K562 (cell line): ENCODE data around the gene AGPAT1. TPM values are rescaled to one million over a fixed set of nuclear protein-coding genes. Genes with fewer than 3 reads are reported as not detected.

Experiments used
- GTF2E2 ChIP-seq: fragments of 200-800 bp; sonication (Bioruptor generic); IDR thresholded peaks from 2 replicates; pipeline ENCODE4 v1.6.1; 2016; ENCODE audit warnings: missing genetic modification characterization, missing compliant biosample characterization
- HDGF ChIP-seq: fragments of 450-650 bp; IDR thresholded peaks from 2 replicates; pipeline ENCODE4 v1.6.1; 2016
- LCOR ChIP-seq: sonication (generic); formaldehyde crosslinking; IDR thresholded peaks from 2 replicates; pipeline ENCODE4 v1.8.0; 2022; ENCODE audit warnings: mild to moderate bottlenecking, missing genetic modification reagents
- RAD21 ChIP-seq, 2 experiments: fragments of 250-450 bp in 1 of 2; fragments of 450-650 bp in 1 of 2; sonication (Bioruptor Pico) in 1 of 2; formaldehyde crosslinking in 1 of 2; IDR thresholded peaks in 1 of 2; conservative IDR thresholded peaks in 1 of 2; 2 replicates each; pipeline versions ENCODE4 v1.4.0 to v1.8.0; 2020 to 2022; ENCODE audit warnings: mild to moderate bottlenecking in 2 of 2, moderate library complexity in 1 of 2
- RBM14 ChIP-seq: fragments of 200-400 bp; formaldehyde crosslinking; IDR thresholded peaks from 2 replicates; pipeline ENCODE4 v1.6.1; 2018; ENCODE audit warnings: low read depth, mild to moderate bottlenecking, low read length, moderate library complexity, borderline replicate concordance; ENCODE audit not compliant: insufficient read depth
- SNAPC5 ChIP-seq: fragments of 250-450 bp; sonication (Bioruptor Pico); IDR thresholded peaks from 2 replicates; pipeline ENCODE4 v1.8.0; 2021; ENCODE audit warnings: moderate library complexity, mild to moderate bottlenecking, inconsistent platforms
- TOE1 ChIP-seq, 2 experiments: fragments of 450-650 bp in 1 of 2; sonication (generic) in 1 of 2; formaldehyde crosslinking in 1 of 2; IDR thresholded peaks; 2 replicates each; pipeline versions ENCODE4 v1.7.1 to v1.8.0; 2016 to 2022; ENCODE audit warnings: borderline replicate concordance in 2 of 2, mild to moderate bottlenecking in 2 of 2, antibody characterized with exemption in 1 of 2, inconsistent platforms in 1 of 2, low read depth in 1 of 2, missing genetic modification reagents in 1 of 2, moderate library complexity in 1 of 2
- ZKSCAN3 ChIP-seq: fragments of 250-450 bp; sonication (Bioruptor Pico); IDR thresholded peaks from 2 replicates; pipeline ENCODE4 v1.4.0; 2020
- ZNF143 ChIP-seq: sonication (generic); formaldehyde crosslinking; IDR thresholded peaks from 2 replicates; pipeline ENCODE4 v1.9.0; 2022; ENCODE audit warnings: mild to moderate bottlenecking, missing genetic modification reagents
- ZNF407 ChIP-seq: fragments of 450-650 bp; IDR thresholded peaks from 2 replicates; pipeline ENCODE4 v1.6.1; 2016; ENCODE audit warnings: low read depth
- polyA plus RNA-seq, 8 experiments: library from polyadenylated mRNA; depleted of rRNA in 4 of 8; stranded (reverse) in 5 of 8; unstranded in 3 of 8; fragments of >200 nt; fragmentation: Nextera tagmentation in 2 of 8; fragmentation: Illumina TruSeq in 1 of 8; extraction: Ambion mirVana in 2 of 8; extraction: Trizol in 1 of 8; gene quantifications; 2 replicates each; pipeline versions ENCODE4 v1.2.1 to v1.2.3, GENCODE V29; 2011 to 2014; ENCODE audit warnings: inconsistent platforms in 1 of 8, missing spikeins in 1 of 8
- total RNA-seq, 7 experiments: library from RNA; depleted of rRNA in 6 of 7; stranded (reverse); fragments of >200 nt in 6 of 7; fragmentation: Illumina TruSeq in 2 of 7; extraction: Trizol in 2 of 7; gene quantifications; 2 replicates each; pipeline versions ENCODE4 v1.2.1 to v1.2.3, GENCODE V29; 2011 to 2021; ENCODE audit warnings: low replicate concordance in 1 of 7
- TF ChIP-seq, protein P1 (sequence below), 2 experiments: IDR thresholded peaks; 2 replicates each; pipeline ENCODE4 v1.6.1; 2012; ENCODE audit warnings: improper control_type of control experiment in 2 of 2, low read depth in 2 of 2, low read length in 2 of 2, borderline replicate concordance in 1 of 2

The AGPAT1 gene
- total and polyA plus RNA-seq, 9 of the 15 experiments (the other 6 are each of a cell fraction or from before 2014, with no cell fraction given): 37.9 to 176 (median 69.4) TPM

- TF ChIP-seq ZNF407: 0 out of 2 replicates have a peak, but pooled peaks have one; percentile 53
- TF ChIP-seq ZKSCAN3 (CRISPR knock-in tag): no peak
- no peak for TF ChIP-seq ZNF143 (CRISPR knock-in tag)
- TF ChIP-seq, protein P1, sequence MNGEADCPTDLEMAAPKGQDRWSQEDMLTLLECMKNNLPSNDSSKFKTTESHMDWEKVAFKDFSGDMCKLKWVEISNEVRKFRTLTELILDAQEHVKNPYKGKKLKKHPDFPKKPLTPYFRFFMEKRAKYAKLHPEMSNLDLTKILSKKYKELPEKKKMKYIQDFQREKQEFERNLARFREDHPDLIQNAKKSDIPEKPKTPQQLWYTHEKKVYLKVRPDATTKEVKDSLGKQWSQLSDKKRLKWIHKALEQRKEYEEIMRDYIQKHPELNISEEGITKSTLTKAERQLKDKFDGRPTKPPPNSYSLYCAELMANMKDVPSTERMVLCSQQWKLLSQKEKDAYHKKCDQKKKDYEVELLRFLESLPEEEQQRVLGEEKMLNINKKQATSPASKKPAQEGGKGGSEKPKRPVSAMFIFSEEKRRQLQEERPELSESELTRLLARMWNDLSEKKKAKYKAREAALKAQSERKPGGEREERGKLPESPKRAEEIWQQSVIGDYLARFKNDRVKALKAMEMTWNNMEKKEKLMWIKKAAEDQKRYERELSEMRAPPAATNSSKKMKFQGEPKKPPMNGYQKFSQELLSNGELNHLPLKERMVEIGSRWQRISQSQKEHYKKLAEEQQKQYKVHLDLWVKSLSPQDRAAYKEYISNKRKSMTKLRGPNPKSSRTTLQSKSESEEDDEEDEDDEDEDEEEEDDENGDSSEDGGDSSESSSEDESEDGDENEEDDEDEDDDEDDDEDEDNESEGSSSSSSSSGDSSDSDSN (IDR thresholded peaks at IDR 0.05; ENCODE audit: borderline replicate concordance in 1 of 2, low read depth in 2 of 2, low read length in 2 of 2): 0 out of 4 replicates have a peak, but pooled peaks of 1 of the 2 experiments have one; percentile 45
- no peak; the same call in none of the 2 replicates for TF ChIP-seq TOE1 (IDR thresholded peaks at IDR 0.05; ENCODE audit: borderline replicate concordance)
- no peak for TF ChIP-seq TOE1 (CRISPR knock-in tag; IDR thresholded peaks at IDR 0.05; ENCODE audit: borderline replicate concordance, low read depth)
- peak; percentile 83; the same call in 1 of the 2 replicates for TF ChIP-seq GTF2E2 (tag)
- TF ChIP-seq SNAPC5 (CRISPR knock-in tag): no peak
- TF ChIP-seq LCOR (CRISPR knock-in tag): 0 out of 2 replicates have a peak, but pooled peaks have one; percentile 3
- TF ChIP-seq RBM14: no peak
- peak; percentile 22 for TF ChIP-seq HDGF
- TF ChIP-seq RAD21 (CRISPR knock-in tag; conservative IDR thresholded peaks at IDR 0.05 in 1 of 2, IDR thresholded peaks at IDR 0.05 in 1 of 2): peak in 1 of 2 experiments; percentile 26; a peak in 1 of 4 replicates
Measured at GRCh38 chr6:32176476-32177182, 745 bp upstream of the AGPAT1 start (continued).
